Measurements from ENCODE around the gene PADI6.
"Not testable (repeated sequence)": the region's sequence is repeated elsewhere in the genome, so short reads cannot be mapped to it uniquely, and the experiment has no call there.

Gene PADI6

GRCh38 chr1:17405898-17406759, 34.1 kb downstream of the PADI6 start:
- no peak for DNase-seq

- DNase-seq, result not testable (repeated sequence)
Measured at GRCh38 chr1:17406760-17407475, 34.9 kb downstream of the PADI6 start.

DNA sequence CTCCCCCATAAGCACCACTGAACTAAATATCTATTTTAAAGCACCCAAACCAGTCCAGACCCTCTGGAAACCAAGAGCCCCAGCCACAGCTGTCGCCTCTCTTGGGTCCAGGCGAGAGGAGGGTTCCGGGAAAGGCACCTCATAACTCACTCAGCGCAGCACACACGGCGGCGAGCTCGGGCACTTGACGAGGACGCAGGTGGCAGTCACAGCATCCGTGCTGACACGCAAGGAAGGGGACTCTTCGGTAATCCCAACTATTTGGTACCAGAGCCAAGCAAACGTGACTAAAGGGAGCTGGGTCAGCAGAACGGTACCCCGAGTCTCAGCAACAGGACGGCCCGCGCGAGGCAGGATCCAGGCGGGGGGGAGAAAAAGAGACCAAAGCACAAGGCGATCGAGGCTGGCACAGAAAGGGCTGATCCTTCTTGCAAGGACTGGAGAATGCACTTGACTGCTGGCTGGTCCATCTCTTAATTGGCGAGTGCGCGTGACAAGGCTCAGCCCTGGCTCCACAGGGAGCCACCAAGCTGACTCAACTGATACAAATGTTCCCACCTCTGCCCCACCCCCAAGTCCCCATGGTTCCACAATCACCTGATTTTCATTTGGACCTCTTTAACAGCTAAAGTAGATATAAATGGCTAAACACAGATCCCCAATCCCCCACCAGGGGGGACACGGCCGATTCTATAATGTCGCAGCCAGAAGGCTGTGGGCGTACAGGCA, 36.0 kb downstream of the PADI6 start:
- not testable (repeated sequence) for DNase-seq

DNA sequence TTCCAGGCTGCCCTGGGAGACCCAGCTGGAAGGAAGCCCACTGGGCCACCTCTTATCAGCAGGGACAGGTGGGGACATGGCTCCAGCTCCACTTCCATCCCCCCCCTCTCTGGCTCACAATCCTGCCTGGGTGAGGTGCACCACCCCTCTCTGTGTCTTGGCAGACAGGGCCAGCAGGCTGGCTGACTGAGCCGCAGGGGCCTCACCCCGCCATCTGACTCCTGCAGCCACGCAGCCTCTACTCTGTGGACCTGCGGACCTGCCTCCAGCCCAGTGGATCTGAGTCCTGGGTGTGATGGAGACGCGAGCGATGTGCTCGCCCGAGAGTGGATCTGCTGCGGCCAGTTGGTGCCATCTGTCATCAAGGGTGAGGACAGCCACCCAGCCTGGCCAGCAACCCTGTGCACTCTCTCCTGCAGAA, 37.4 kb downstream of the PADI6 start:
- no peak for DNase-seq

GRCh38 chr1:17412093-17412870, 40.3 kb downstream of the PADI6 start:
- DNase-seq, result no peak

DNA sequence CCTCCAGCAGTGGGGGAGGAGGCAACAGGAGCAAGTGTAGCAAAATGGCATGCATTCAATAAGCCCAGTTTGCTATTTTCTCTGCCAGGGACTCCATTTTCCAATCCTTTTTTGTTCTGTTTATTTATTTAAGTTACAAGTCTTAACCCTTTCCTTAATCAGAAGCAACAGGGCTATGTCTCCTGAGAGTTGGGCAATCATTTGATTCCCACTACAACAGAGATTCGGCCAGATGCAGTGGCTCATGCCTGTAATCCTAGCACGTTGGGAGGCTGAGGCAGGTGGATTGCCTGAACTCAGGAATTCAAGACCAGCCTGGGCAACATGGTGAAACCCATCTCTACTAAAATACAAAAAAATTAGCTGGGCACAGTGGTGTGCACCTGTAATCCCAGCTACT, 42.0 kb downstream of the PADI6 start:
- DNase-seq, result no peak

GRCh38 chr1:17416389-17416788, 44.4 kb downstream of the PADI6 start:
- no peak for DNase-seq

DNA sequence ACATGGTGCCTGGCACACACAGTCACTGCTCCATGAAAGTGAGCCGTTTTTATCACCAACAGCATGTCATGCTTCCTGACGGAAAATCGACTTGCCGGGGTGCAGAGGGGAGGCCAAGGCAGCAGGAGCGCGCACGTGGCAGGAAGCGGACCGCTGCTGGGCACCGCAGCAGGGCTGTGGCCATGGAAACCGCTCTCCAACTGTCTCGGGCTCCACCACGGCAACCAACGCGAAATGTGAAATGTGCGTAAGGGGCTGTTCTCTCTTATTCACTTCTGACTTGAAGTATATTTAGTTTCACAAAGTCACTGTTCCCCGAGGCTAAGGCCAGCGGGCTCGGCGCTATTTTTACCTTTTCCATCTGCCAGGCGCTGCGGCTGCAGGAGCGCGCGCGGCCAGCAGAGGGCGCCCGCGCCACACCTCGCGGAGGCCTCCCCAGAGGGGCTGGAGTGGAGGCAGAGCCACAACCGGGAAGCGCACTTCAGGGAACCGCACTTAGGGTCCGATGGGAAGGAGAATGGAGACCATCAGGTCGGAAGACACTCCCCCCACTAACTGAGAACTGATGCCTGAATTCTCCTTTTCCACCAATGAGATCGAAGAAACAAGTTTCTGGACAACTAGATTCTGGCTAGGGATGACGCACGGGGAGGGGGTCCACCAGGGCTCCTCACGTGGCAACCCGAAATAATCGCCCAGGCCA, 47.8 kb downstream of the PADI6 start:
- DNase-seq, result no peak

GRCh38 chr1:17420391-17420918, 48.5 kb downstream of the PADI6 start:
- no peak for DNase-seq

DNA sequence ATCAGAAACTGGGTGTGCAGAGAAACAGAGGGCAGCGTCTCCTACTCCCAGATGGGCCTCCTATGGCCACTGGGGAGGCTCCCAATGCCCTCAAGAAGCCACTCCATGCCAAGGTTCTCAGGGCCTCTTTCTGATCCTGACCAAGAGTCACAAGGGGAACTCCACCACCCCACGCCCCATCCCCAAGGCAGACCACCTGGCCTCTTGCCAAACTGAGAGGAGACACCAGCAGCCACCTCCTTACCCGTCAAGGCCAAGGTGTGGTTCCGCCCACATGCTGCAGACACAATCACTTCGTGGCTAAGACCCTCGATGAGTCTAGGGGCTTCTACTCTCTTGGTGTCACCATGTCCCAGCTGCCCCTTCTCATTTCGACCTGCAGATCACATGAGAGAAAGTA, 50.5 kb downstream of the PADI6 start:
- no peak for DNase-seq

DNA sequence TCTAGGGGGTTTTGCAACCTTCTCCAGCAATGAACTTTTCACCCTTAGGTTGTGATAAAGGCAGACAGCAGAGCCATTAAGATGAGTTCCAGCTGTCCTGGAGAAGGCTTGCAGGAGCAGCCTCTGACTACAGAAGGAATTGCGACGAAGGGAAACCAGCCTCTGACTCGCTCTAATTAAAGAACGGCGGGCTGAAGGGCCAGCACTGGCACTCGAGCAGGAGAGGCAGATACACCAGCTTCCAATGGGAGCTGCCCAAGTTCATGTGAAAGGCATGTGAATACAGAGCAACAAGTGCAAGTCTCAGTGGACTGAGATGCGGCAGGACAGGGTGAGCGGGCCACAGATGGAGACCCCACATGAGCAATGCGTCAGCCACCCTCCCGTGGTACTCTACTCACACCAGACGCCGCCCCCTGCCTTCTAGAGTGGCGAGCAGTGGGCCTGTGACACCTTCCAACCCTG, 51.8 kb downstream of the PADI6 start:
- DNase-seq, result no peak

GRCh38 chr1:17425806-17426600, 54.0 kb downstream of the PADI6 start:
- no peak for DNase-seq

DNA sequence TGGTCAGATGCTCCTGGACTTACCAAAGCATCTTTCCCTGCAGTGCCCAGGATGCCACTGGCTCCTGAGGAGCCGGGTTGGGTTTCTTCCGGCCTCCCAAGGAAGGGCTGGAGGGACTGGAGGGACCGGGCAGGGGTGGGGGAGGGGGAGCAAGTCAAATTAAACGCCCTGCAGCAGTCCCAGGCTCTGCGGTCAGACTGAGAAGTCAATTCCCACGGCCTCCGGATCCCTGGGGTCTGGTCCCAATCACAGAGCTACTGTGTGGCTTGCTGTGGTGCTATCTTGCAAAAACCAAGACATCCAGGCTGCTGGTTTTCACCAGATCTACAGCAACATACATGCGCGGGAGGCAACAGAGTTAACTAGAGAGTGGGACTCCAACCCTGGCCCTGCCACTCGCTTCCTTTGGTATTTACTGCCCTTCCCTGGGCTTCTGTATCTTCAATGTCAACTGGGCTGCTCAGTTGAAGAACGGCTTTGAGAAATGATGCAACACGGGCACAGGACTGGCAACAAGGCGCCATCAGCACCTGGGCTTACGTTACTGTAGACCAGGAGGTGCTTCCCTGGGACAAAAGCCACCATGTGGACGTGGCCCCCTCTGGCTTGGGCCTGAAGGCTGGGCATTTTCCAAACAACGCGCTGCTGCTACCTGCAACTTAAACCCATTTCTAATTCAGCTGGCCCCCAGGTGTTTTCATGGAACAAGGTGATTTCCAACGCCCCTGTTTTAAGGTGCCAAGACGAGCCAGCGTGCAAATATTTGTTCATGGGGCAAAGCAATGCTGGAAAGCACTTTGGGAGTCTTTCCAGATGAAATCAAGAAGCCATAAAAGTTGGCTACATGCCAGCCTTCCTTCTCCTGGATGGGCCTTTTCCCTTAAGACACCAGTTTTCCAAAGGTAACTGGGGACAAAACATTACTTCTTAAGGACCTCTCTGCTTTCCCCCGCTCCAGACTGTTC, 56.0 kb downstream of the PADI6 start:
- no peak for DNase-seq

GRCh38 chr1:17429183-17429582, 57.2 kb downstream of the PADI6 start:
- DNase-seq, result no peak

DNA sequence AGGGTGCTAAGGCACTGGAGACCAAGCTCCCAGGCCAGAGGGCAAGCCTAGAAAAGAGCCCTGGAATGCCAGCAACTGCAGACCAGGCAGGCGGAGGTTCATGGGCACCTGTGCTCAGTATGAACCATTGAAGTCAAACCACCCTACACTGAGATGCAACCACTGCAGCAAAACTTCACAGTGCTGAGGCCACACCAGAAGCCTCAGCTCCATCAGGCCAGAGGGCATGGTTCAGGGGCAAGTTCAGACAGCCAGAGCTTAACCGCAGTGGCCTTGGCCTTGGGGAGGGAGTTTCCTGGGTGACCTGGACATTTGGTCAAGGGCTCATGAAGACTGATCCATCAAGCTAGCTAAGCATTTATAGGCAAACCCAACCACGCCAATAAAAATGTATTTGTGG, 60.4 kb downstream of the PADI6 start:
- no peak for DNase-seq

GRCh38 chr1:17433261-17433660, 61.3 kb downstream of the PADI6 start:
- DNase-seq, result no peak

DNA sequence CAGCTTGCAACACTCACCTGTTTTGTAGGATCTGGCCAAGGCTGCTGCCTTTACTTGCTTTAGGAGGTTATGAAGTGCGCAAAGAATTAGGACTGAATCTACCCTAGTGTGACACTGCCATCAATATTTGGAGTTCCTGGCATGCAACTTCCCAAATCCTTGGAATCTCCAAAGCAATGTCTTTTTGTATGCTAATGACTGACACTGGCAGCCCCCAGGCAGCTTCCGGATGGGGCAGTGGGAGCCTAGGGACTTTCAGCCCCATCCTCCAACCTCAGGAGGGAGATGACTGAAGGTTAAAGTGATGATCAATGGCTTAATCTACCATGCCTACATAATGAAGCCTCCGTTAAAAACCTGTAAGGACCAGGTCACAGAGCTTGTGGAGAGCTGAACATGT, 62.0 kb downstream of the PADI6 start:
- no peak for DNase-seq

GRCh38 chr1:17434601-17435000, 62.6 kb downstream of the PADI6 start:
- no peak for DNase-seq

DNA sequence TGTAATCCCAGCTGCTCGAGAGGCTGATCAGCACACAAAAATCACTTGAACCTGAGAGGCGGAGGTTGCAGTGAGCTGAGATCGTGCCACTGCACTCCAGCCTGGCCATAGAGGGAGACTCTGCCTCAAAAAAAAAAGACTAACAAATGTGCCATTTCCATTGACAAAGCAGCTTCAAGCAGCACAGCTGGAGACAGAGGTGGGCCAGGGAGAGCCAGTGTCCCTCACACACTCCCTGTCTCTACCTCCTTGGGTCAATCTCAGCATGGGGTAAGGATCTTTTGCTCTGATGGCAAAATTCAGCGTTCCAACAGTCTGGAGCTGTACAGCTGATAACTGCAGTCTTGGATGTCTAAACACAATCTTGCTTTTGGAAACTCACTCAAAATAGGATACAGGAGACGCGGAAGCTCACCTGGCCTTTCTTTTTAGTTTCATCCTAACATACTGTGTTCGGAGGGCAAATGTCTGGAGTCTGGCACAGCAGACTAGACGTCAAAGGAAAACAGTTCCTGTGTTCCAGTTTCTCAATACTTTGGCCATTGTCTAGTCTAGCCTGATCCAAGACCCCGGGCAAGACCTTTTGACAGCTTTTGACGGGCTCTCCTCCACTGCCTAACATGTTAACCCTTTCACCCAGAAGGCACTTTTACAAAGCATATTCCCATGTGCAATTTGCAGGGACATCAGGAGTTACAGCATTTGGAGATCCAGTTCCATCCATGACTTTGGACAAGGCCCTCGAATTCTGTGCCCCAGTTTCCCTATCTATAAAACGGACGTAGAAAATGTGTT, 64.6 kb downstream of the PADI6 start:
- DNase-seq, result no peak

All from NCI-H2107 (cell line).